H1 (cell line): ENCODE measurements around the gene RAD18.

ENCODE experiments used
- CEBPB ChIP-seq: IDR thresholded peaks from 2 replicates; pipeline ENCODE4 v1.6.1; 2012; ENCODE audit warnings: low read depth, low read length
- CREB1 ChIP-seq: IDR thresholded peaks from 2 replicates; pipeline ENCODE4 v1.6.1; 2012; ENCODE audit warnings: inconsistent platforms
- CTCF ChIP-seq, 3 experiments: IDR thresholded peaks; 1 replicate in 2 of 3; 2 replicates in 1 of 3; pipeline versions ENCODE4 v1.5.1 to v1.6.1; 2011; ENCODE audit warnings: low read length in 3 of 3, mild to moderate bottlenecking in 3 of 3, inconsistent platforms in 2 of 3, low read depth in 1 of 3, moderate library complexity in 1 of 3; ENCODE audit not compliant: insufficient read depth in 1 of 3; ENCODE audit errors: control extremely low read depth in 1 of 3
- EGR1 ChIP-seq: IDR thresholded peaks from 2 replicates; pipeline ENCODE4 v1.6.1; 2011; ENCODE audit warnings: low read depth, low read length, borderline replicate concordance
- EP300 ChIP-seq, 2 experiments: IDR thresholded peaks; 1 replicate in 1 of 2; 2 replicates in 1 of 2; pipeline ENCODE4 v1.6.1; 2011 to 2012; ENCODE audit warnings: low read depth in 2 of 2, low read length in 2 of 2, mild to moderate bottlenecking in 2 of 2, borderline replicate concordance in 1 of 2, inconsistent platforms in 1 of 2, moderate library complexity in 1 of 2
- JUN ChIP-seq: IDR thresholded peaks from 2 replicates; pipeline ENCODE4 v1.6.1; 2011; ENCODE audit warnings: low read depth, mild to moderate bottlenecking, improper control_type of control experiment, low read length
- POLR2A ChIP-seq, 2 experiments: IDR thresholded peaks; 1 replicate in 1 of 2; 2 replicates in 1 of 2; pipeline ENCODE4 v1.6.1; 2011; ENCODE audit warnings: low read depth in 2 of 2, low read length in 2 of 2, mild to moderate bottlenecking in 2 of 2; ENCODE audit errors: control extremely low read depth in 1 of 2

GRCh38 chr3:8854656-8855055, 108.6 kb downstream of the RAD18 start:
- TF ChIP-seq POLR2A (IDR thresholded peaks at IDR 0.05; ENCODE audit: control extremely low read depth in 1 of 2, low read depth in 2 of 2, low read length in 2 of 2), result no peak
- no peak for TF ChIP-seq JUN
- no peak for TF ChIP-seq CEBPB
- no peak for TF ChIP-seq CTCF (IDR thresholded peaks at IDR 0.05; ENCODE audit: control extremely low read depth in 1 of 3, insufficient read depth in 1 of 3, low read depth in 1 of 3, low read length in 3 of 3)
- TF ChIP-seq EGR1, result no peak
- TF ChIP-seq CREB1, result no peak
- TF ChIP-seq EP300 (IDR thresholded peaks at IDR 0.05; ENCODE audit: borderline replicate concordance in 1 of 2, low read depth in 2 of 2, low read length in 2 of 2), result no peak
